ENCODE measurements around the gene POLDIP2.

The POLDIP2 gene

DNA sequence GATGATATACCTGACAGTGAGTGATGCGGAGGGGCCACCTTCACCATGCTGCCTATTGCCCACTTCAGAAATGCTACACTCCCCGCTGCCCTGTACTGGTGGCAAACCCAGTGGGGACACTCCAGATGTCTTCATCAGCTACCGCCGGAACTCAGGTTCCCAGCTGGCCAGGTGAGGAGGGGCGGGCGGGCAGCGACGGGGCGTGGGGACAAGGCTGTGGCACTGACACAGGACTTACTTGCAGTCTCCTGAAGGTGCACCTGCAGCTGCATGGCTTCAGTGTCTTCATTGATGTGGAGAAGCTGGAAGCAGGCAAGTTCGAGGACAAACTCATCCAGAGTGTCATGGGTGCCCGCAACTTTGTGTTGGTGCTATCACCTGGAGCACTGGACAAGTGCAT, 30.8 kb upstream of the POLDIP2 start:
- TF ChIP-seq, protein P1, sequence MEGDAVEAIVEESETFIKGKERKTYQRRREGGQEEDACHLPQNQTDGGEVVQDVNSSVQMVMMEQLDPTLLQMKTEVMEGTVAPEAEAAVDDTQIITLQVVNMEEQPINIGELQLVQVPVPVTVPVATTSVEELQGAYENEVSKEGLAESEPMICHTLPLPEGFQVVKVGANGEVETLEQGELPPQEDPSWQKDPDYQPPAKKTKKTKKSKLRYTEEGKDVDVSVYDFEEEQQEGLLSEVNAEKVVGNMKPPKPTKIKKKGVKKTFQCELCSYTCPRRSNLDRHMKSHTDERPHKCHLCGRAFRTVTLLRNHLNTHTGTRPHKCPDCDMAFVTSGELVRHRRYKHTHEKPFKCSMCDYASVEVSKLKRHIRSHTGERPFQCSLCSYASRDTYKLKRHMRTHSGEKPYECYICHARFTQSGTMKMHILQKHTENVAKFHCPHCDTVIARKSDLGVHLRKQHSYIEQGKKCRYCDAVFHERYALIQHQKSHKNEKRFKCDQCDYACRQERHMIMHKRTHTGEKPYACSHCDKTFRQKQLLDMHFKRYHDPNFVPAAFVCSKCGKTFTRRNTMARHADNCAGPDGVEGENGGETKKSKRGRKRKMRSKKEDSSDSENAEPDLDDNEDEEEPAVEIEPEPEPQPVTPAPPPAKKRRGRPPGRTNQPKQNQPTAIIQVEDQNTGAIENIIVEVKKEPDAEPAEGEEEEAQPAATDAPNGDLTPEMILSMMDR (IDR thresholded peaks at IDR 0.05) = no peak

DNA sequence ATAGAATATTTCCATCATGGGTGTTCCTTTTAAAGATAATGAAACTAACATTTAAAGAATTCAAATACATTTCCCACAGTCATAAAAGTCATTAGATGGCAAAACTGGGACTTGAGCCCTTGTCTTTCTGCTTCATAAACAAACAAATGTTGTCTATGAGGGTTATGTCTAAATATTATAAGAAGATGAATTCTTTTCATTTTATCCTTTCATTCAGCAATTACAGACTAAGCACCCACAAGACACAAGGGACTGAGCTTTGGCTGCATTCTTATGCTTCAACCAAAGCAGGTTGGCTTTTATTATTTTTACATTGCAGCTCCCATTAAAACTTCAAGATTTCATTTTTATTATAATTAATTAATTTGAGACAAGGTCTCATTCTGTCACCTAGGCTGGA, 29.1 kb upstream of the POLDIP2 start:
- TF ChIP-seq, protein P1 (IDR thresholded peaks at IDR 0.05) = no peak

- TF ChIP-seq, protein P1 (IDR thresholded peaks at IDR 0.05) = no peak
Measured at GRCh38 chr17:28385406-28385805, 28.1 kb upstream of the POLDIP2 start.

- TF ChIP-seq, protein P1 (IDR thresholded peaks at IDR 0.05) = no peak
Measured at GRCh38 chr17:28385037-28385400, 27.7 kb upstream of the POLDIP2 start.

DNA sequence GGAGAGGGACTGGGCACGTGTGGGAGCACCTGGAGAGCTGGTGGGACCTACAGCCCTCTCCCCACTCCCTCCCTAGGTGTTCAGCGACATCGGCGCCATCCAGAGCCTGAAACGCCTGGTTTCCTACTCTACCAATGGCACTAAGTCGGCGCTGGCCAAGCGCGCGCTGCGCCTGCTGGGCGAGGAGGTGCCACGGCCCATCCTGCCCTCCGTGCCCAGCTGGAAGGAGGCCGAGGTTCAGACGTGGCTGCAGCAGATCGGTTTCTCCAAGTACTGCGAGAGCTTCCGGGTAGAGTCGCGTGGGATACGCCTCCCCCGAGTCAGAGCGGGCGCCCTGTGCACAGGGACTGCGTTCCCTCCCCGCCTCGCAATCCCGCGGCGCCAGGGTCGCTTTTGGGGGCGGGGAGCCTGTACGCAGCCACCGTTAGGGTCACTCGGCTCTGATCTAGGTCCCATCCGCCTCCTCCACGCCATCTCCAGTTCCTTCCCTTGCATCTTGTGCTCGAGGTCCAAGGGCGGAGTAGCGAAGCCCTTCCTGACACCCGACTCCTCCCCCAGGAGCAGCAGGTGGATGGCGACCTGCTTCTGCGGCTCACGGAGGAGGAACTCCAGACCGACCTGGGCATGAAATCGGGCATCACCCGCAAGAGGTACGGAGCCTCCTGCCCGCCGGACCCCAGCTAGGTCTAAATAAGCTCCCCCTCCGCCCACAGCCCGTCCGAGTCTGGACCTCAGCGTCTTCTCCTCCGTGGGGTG, 27.1 kb upstream of the POLDIP2 start:
- TF ChIP-seq, protein P1 (IDR thresholded peaks at IDR 0.05) = no peak

GRCh38 chr17:28381141-28381825, 24.0 kb upstream of the POLDIP2 start:
- TF ChIP-seq, protein P1 (IDR thresholded peaks at IDR 0.05) = no peak

DNA sequence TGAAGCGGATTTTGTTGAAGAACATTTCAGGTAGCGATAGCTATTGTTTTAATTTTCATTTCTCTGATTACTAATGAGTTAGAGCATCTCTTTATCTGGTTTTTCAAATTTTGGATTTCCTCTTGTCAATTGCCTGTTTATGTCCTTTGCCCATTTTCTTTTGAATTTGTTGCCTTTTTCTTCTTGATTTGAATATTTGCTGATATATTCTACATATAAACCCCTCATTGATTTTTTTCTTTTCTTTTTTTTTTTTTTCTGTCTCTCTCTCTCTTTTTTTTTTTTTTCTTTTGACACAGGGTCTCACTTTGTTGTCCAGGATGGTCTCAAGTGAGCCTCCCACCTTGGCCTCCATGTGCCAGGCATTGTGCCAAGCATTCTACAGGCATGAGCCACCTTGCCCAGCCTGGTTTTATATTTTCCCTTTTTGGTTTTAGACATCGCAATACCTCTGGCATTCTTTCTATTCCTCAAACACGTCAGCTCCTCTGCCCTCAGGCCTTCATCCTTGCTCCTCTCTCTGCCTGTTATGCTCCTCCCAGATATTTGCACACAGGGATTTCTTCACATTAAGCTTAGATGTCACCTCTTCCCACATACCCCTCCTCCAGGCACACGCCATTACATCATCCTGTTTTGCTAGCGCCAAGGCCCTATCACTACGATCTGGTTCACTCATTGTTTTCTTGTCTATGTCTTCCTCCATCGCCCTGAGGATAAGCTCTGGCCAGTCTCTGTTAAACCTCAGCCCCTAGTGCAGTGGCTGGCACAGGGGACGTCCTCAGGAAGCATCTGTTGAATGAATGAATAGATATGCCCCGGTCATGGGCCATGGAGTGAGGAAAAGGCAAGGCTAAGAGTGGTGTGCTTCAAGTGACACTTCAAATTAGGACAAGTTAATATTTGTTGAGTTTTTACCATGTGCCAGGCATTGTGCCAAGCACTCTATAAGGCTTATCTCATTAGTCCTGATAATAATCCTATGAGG, 22.8 kb upstream of the POLDIP2 start:
- TF ChIP-seq, protein P1 (IDR thresholded peaks at IDR 0.05) = no peak

Data from LNCAP (cell line).